HG02610 (cell line): ENCODE measurements around the gene PTPRU.
"Not testable (repeated sequence)": the region's sequence is repeated elsewhere in the genome, so short reads cannot be mapped to it uniquely, and the experiment has no call there.

Source experiments
- ATAC-seq: cut with Tn5 transposase; IDR thresholded peaks from one replicate; pipeline ENCODE4 v1.9.1; 2021; ENCODE audit warnings: mild to moderate bottlenecking, moderate library complexity; ENCODE audit not compliant: unreplicated experiment

PTPRU gene

DNA sequence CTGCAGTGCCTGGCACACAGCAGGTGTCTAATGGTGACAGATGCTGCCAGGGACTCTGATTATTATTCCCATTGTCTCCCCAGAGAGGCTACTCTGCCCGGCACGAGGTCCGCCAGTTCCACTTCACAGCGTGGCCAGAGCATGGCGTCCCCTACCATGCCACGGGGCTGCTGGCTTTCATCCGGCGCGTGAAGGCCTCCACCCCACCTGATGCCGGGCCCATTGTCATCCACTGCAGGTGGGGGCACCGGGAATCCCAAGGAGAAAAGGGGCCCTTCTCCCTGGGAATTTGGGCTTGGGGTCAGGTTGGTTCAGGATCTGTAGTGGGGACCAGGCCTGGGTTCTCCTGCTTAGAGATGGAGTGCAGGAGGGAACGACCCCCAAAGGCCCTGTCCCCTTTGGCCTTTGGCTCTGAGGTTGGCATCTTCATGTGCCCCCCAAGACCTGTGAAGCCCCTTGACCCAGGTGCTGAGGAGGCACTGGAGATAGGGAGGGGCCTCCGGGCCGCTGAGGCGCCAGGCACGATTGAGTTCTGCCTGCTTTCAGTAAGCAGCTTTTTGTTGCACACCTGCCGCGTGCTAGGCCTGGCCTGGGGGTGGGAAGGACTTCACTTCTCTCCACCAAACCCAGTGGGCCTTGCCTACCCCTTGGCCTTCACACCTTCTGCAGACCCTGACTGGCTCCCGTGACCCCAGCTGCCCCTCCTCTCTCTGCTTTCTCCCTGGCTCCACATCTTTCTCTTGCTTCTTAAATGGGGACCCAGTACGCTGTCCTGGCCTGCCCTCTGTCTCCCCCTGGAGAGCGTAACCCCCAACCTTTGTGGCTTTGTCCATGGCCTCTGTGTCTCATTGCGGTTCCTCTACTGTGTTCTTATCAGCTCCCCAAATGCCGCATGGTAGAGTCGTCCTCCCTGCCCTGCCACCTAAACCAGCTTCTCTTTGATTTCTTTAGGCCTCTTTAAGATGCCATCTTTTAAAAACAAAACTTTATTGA lies 76.4 kb downstream of the PTPRU start:
- no peak for ATAC-seq

- not testable (repeated sequence) for ATAC-seq
Measured at GRCh38 chr1:29314685-29315084, 78.4 kb downstream of the PTPRU start.

DNA sequence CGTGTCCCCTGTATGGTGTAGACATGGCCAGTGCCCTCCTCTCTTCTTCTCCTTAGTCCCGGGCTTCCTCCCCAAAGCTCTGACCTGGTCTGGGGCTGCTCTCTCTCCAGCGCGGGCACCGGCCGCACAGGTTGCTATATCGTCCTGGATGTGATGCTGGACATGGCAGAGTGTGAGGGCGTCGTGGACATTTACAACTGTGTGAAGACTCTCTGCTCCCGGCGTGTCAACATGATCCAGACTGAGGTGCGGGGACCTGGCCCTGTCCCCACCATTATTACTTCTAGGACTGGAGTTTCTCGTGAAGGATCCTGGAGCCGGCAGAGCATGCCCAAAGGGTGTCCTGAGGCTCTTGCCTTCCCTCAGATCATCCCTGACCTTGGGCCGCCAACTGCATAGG lies 78.9 kb downstream of the PTPRU start:
- ATAC-seq: no peak

- ATAC-seq: no peak
Measured at GRCh38 chr1:29315876-29316275, 79.6 kb downstream of the PTPRU start.

GRCh38 chr1:29317063-29317915 lies 81.0 kb downstream of the PTPRU start:
- ATAC-seq: no peak

- no peak for ATAC-seq
Measured at GRCh38 chr1:29317916-29318530, 81.7 kb downstream of the PTPRU start.

GRCh38 chr1:29318724-29319123 lies 82.4 kb downstream of the PTPRU start:
- ATAC-seq: no peak

DNA sequence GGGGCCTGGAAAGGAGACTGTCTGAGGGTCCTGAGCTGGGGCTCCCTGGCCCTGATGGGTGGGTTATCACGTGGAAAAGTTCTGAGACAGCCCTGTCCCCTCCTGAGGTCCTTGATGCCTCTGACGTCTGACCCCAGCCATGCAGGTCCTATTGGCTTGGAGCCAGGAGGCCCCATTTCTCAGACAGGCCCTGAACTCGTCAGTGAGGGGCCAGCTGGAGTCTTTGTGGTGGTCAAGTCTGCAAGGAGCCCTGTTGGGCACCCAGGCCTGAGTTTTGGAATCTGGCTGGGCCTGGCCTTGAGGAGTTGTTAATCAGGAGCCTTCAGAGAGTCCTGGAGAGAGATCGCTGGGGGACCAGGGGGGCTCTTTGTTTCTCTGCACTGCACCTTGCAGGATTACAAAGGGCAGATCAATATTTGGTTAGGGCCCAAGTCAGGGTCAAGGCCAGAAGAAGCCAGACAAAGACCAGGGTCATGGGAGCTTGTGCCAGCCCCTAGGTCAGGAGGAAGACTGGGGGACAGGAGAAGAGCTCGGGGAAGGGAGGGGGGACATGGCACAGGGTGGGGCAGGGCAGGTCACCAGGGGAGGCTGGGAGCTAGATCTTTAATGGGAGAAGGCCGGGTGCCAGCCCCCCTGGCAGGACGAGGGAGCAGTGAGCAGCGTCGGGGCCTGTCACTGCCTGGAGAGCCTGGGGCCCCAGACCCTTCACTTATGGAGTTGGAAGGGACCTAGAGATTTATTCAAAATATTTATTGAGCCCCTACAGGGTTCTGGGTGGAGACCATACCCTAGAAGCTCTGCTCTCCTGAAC lies 83.2 kb downstream of the PTPRU start:
- ATAC-seq: no peak

GRCh38 chr1:29320156-29320940 lies 84.0 kb downstream of the PTPRU start:
- ATAC-seq: no peak

- ATAC-seq: no peak
Measured at GRCh38 chr1:29321176-29321575, 84.9 kb downstream of the PTPRU start.

- ATAC-seq: no peak
Measured at GRCh38 chr1:29322147-29322694, 85.9 kb downstream of the PTPRU start.

GRCh38 chr1:29322861-29323585 lies 86.7 kb downstream of the PTPRU start:
- ATAC-seq: no peak

DNA sequence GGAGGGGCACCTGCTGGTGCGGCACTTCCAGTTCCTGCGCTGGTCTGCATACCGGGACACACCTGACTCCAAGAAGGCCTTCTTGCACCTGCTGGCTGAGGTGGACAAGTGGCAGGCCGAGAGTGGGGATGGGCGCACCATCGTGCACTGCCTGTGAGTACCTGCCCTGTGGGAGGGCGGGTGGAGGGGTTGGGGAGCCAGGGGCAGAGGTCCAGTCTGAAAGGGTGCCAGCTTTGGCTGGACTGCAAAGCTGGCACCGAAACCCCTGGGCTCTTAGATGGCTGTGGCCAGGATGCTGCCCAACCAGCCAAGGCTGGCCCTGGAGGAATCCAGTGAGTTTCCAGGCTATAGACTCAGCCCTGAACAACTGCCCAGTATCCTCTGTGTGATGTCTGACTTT lies 87.3 kb downstream of the PTPRU start:
- ATAC-seq: no peak

DNA sequence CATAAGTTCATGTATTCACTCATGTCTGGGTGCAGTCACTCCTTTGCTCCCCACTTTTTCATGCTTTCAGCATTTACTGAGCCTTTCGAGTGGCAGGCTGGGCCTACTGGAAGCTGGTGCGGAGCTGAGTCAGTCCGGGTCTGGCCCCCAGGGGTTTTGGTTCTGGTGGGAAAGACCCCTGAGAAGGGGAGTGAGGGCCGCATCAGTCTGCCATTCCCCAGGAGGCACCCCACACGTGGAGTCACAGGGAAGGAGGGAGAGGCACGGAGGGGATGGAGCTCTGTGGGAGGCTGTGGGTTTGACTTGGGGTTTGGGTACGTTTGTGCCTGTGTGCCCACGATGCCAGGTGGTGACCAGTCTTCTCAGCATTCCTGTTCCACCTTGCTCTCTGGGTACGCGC lies 87.9 kb downstream of the PTPRU start:
- ATAC-seq: no peak

GRCh38 chr1:29324771-29325351 lies 88.5 kb downstream of the PTPRU start:
- no peak for ATAC-seq

- ATAC-seq: no peak
Measured at GRCh38 chr1:29325675-29326074, 89.4 kb downstream of the PTPRU start.

GRCh38 chr1:29326123-29326522 lies 89.8 kb downstream of the PTPRU start:
- ATAC-seq: no peak

- ATAC-seq: no peak
Measured at GRCh38 chr1:29327223-29327935, 91.1 kb downstream of the PTPRU start.
